ENCODE measurements around the gene PRC1.

PRC1 gene

DNA sequence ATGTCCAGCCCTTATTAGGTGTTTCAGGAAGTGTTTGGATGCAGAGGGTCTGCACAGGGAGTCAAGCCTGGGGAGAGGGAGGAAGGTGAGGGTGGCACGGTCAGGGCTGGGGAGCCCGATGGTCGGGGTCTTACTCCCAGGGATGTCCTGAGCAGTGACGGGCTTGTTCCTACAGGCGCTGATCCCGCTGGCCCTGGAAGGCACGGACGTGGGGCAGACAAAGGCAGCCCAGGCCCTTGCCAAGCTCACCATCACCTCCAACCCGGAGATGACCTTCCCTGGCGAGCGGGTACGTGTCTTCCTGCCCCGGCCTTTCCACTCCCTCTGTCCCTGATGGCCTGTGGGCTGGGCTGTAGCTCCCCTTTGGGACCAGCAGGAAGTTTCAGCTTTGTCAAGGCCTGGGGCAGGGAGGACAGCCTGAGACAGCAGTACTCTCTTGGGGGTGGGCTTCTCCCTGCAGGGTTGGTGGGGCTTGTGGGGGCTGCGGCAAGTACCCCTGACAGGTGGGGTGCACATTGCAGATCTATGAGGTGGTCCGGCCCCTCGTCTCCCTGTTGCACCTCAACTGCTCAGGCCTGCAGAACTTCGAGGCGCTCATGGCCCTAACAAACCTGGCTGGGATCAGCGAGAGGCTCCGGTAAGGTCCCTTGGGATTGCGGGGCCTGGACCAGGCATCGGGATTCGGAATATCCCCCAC lies 44.2 kb downstream of the PRC1 start:
- Histone ChIP-seq H3K36me3 (replicated peaks in 1 of 2; ENCODE audit: control insufficient read depth in 2 of 2, insufficient read depth in 2 of 2, low read length in 2 of 2) (peaks cover 56 to 83% of the 10 kb centered on the region in 2 donors), H3K27me3 (ENCODE audit: control insufficient read depth in 3 of 3, insufficient read depth in 3 of 3, low read depth in 1 of 3, low read length in 3 of 3) (no peaks in the 10 kb centered on the region), H3K4ac (ENCODE audit: low read length) (no peak overlapping the region), H2BK120ac (ENCODE audit: low read depth, low read length) (no peak overlapping the region), H2BK12ac (ENCODE audit: low read length) (peak overlapping the region; percentile 49), H3K27ac (replicated peaks; ENCODE audit: low read length) (no peak overlapping the region), H3K79me1 (ENCODE audit: low read depth, low read length) (peaks cover 4% of the 10 kb centered on the region), H4K8ac (ENCODE audit: low read depth, low read length) (no peak overlapping the region), H3K18ac (ENCODE audit: low read length) (no peak overlapping the region), H2AK5ac (ENCODE audit: low read depth, low read length) (no peak overlapping the region), H2BK5ac (ENCODE audit: low read length) (peak overlapping the region; percentile 26), H3K4me3 (ENCODE audit: low read length in 2 of 2) (no peak overlapping the region), H3K4me1 (ENCODE audit: control insufficient read depth in 2 of 2, insufficient read depth in 1 of 2, low read depth in 1 of 2, low read length in 2 of 2) (no peaks in the 10 kb centered on the region), H2AFZ (ENCODE audit: low read length) (no peak overlapping the region), H3K23ac (ENCODE audit: low read depth, low read length, poor library complexity) (no peak overlapping the region), H4K91ac (ENCODE audit: low read depth, low read length, poor library complexity) (no peak overlapping the region), H3K4me2 (ENCODE audit: insufficient read depth, low read length, poor library complexity, severe bottlenecking) (no peak overlapping the region), H3K14ac (ENCODE audit: low read length) (no peak overlapping the region), H3K9me3 (replicated peaks in 1 of 2; ENCODE audit: control insufficient read depth in 2 of 2, insufficient read depth in 1 of 2, low read depth in 1 of 2, low read length in 2 of 2) (peaks cover 0 to 1% of the 10 kb centered on the region in 2 donors), H2BK15ac (ENCODE audit: low read length) (no peak overlapping the region), H3K9ac (ENCODE audit: low read depth, low read length, poor library complexity) (peak overlapping the region; percentile 77)
- DNase-seq (ENCODE audit: low spot score): no peak
- no CpG with 5 or more reads among the region's 23 CpGs for WGBS, 2 donors (ENCODE audit: extremely low coverage in 2 of 2, insufficient read length in 2 of 2, insufficient replicate concordance in 1 of 2)

DNA sequence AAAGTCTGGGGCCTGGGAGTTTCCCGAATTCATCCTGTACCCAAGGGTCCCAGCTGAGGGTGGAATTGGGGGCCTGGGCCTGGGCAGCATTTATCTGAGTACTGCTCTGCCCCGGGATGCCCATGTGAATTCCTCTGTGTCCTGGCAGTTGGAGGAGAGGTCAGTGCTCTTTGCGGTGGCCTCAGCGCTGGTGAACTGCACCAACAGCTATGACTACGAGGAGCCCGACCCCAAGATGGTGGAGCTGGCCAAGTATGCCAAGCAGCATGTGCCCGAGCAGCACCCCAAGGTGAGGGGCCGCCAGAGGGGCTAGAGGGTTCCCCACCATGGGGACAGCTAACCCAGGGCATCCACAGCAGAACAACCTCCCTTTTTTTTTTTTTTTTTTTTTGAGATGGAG lies 45.8 kb downstream of the PRC1 start:
- H3K9me3 ChIP-seq (replicated peaks in 1 of 2; ENCODE audit: control insufficient read depth in 2 of 2, insufficient read depth in 1 of 2, low read depth in 1 of 2, low read length in 2 of 2): no peaks in the 10 kb centered on the region
- no peak overlapping the region for H2BK15ac ChIP-seq (ENCODE audit: low read length)
- DNase-seq (ENCODE audit: low spot score): no peak
- H2BK12ac ChIP-seq (ENCODE audit: low read length): no peak overlapping the region
- no peaks in the 10 kb centered on the region for H3K4me1 ChIP-seq (ENCODE audit: control insufficient read depth in 2 of 2, insufficient read depth in 1 of 2, low read depth in 1 of 2, low read length in 2 of 2)
- H3K27ac ChIP-seq (replicated peaks; ENCODE audit: low read length): no peak overlapping the region
- peaks cover 58 to 92% of the 10 kb centered on the region in 2 donors for H3K36me3 ChIP-seq (replicated peaks in 1 of 2; ENCODE audit: control insufficient read depth in 2 of 2, insufficient read depth in 2 of 2, low read length in 2 of 2)
- no peak overlapping the region for H2BK5ac ChIP-seq (ENCODE audit: low read length)
- H3K9ac ChIP-seq (ENCODE audit: low read depth, low read length, poor library complexity): no peak overlapping the region
- no peak overlapping the region for H2BK120ac ChIP-seq (ENCODE audit: low read depth, low read length)
- WGBS, 2 donors (ENCODE audit: extremely low coverage in 2 of 2, insufficient read length in 2 of 2, insufficient replicate concordance in 1 of 2): no CpG with 5 or more reads among the region's 8 CpGs
- no peak overlapping the region for H3K23ac ChIP-seq (ENCODE audit: low read depth, low read length, poor library complexity)
- no peak overlapping the region for H2AFZ ChIP-seq (ENCODE audit: low read length)
- no peak overlapping the region for H3K4me2 ChIP-seq (ENCODE audit: insufficient read depth, low read length, poor library complexity, severe bottlenecking)
- H2AK5ac ChIP-seq (ENCODE audit: low read depth, low read length): no peak overlapping the region
- H3K27me3 ChIP-seq (ENCODE audit: control insufficient read depth in 3 of 3, insufficient read depth in 3 of 3, low read depth in 1 of 3, low read length in 3 of 3): no peaks in the 10 kb centered on the region
- H3K14ac ChIP-seq (ENCODE audit: low read length): no peak overlapping the region
- H4K8ac ChIP-seq (ENCODE audit: low read depth, low read length): no peak overlapping the region
- peaks cover 4% of the 10 kb centered on the region for H3K79me1 ChIP-seq (ENCODE audit: low read depth, low read length)
- H3K4me3 ChIP-seq (ENCODE audit: low read length in 2 of 2): no peak overlapping the region
- H3K4ac ChIP-seq (ENCODE audit: low read length): no peak overlapping the region
- H3K18ac ChIP-seq (ENCODE audit: low read length): no peak overlapping the region
- no peak overlapping the region for H4K91ac ChIP-seq (ENCODE audit: low read depth, low read length, poor library complexity)

DNA sequence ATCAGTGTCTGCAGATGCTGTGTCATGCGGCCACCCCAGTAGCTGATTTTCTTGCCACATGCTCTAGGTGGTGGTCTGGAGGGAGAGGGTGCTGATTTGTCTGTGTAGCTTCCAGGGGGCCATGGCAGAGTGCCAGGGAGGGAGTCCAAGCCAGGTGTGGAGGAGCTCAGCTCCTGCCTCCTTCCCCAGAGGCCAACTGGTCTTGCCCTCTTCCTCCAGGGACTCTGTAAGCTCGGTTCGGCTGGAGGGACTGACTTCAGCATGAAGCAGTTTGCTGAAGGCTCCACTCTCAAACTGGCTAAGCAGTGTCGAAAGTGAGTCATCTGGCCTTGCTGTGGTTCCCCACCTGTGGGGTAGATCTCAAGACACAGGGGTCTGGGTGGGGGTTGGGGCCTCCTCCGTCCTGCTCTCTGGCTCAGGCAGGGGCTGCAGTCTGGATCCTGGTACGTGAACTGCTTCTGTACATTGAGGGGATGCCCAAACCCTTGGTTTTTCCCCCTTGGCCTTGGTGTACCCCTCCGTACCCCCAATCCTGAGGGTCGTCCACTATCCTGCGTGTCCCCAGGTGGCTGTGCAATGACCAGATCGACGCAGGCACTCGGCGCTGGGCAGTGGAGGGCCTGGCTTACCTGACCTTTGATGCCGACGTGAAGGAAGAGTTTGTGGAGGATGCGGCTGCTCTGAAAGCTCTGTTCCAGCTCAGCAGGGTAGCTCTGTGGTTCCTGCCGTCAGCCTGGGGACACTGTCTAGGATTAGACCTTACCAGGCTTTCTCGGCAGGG lies 46.6 kb downstream of the PRC1 start:
- H3K27me3 ChIP-seq (ENCODE audit: control insufficient read depth in 3 of 3, insufficient read depth in 3 of 3, low read depth in 1 of 3, low read length in 3 of 3): no peaks in the 10 kb centered on the region
- WGBS, 2 donors (ENCODE audit: extremely low coverage in 2 of 2, insufficient read length in 2 of 2, insufficient replicate concordance in 1 of 2): no CpG with 5 or more reads among the region's 18 CpGs
- no peak overlapping the region for H3K4me3 ChIP-seq (ENCODE audit: low read length in 2 of 2)
- no peak overlapping the region for H3K9ac ChIP-seq (ENCODE audit: low read depth, low read length, poor library complexity)
- H2BK12ac ChIP-seq (ENCODE audit: low read length): no peak overlapping the region
- H3K4ac ChIP-seq (ENCODE audit: low read length): no peak overlapping the region
- H3K36me3 ChIP-seq (replicated peaks in 1 of 2; ENCODE audit: control insufficient read depth in 2 of 2, insufficient read depth in 2 of 2, low read length in 2 of 2): peaks cover 55 to 92% of the 10 kb centered on the region in 2 donors
- no peak overlapping the region for H2BK15ac ChIP-seq (ENCODE audit: low read length)
- H2AK5ac ChIP-seq (ENCODE audit: low read depth, low read length): no peak overlapping the region
- no peak overlapping the region for H4K91ac ChIP-seq (ENCODE audit: low read depth, low read length, poor library complexity)
- H2AFZ ChIP-seq (ENCODE audit: low read length): no peak overlapping the region
- H3K14ac ChIP-seq (ENCODE audit: low read length): no peak overlapping the region
- H3K18ac ChIP-seq (ENCODE audit: low read length): no peak overlapping the region
- no peak overlapping the region for H3K27ac ChIP-seq (replicated peaks; ENCODE audit: low read length)
- H3K9me3 ChIP-seq (replicated peaks in 1 of 2; ENCODE audit: control insufficient read depth in 2 of 2, insufficient read depth in 1 of 2, low read depth in 1 of 2, low read length in 2 of 2): no peaks in the 10 kb centered on the region
- DNase-seq (ENCODE audit: low spot score): no peak
- no peak overlapping the region for H2BK120ac ChIP-seq (ENCODE audit: low read depth, low read length)
- H2BK5ac ChIP-seq (ENCODE audit: low read length): no peak overlapping the region
- peaks cover 1% of the 10 kb centered on the region for H3K79me1 ChIP-seq (ENCODE audit: low read depth, low read length)
- no peak overlapping the region for H4K8ac ChIP-seq (ENCODE audit: low read depth, low read length)
- no peak overlapping the region for H3K4me2 ChIP-seq (ENCODE audit: insufficient read depth, low read length, poor library complexity, severe bottlenecking)
- H3K23ac ChIP-seq (ENCODE audit: low read depth, low read length, poor library complexity): no peak overlapping the region
- no peaks in the 10 kb centered on the region for H3K4me1 ChIP-seq (ENCODE audit: control insufficient read depth in 2 of 2, insufficient read depth in 1 of 2, low read depth in 1 of 2, low read length in 2 of 2)

DNA sequence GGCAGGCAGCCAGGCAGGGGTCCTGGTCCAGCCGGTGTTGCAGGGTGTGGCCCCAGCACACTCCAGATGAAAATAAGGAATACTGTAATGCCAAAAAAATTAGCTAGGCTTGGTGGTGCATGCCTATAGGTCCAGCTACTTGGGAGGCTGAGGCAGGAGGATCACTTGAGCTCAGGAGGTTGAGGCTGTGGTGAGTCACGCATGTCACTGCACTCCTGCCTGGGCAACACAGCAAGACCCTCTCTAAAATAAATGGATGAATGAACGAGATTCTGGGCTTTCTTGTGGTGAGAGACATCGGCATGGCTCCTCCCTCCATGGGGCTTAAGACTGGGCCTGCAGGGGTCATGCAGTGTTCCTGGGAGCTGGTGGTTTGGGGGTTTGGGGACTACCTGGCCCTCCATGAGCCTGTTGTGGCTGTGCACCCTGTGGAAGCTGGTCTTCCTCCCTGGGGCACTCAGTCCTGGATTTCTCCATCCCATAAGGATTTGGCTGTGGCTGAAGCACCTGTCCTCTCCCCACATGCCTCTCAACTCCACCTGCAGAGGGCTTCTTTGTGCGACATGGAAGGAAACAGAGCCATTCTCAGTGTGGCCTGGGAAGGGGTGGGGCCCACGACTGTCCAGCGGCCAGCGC lies 47.3 kb downstream of the PRC1 start:
- H3K4ac ChIP-seq (ENCODE audit: low read length): no peak overlapping the region

More for the DNA sequence above, 47.3 kb downstream of the PRC1 start:
- no CpG with 5 or more reads among the region's 8 CpGs for WGBS, 2 donors (ENCODE audit: extremely low coverage in 2 of 2, insufficient read length in 2 of 2, insufficient replicate concordance in 1 of 2)
- Histone ChIP-seq H2BK15ac (ENCODE audit: low read length) (no peak overlapping the region), H3K4me3 (ENCODE audit: low read length in 2 of 2) (no peak overlapping the region), H3K23ac (ENCODE audit: low read depth, low read length, poor library complexity) (peak overlapping the region; percentile 95), H3K9ac (ENCODE audit: low read depth, low read length, poor library complexity) (no peak overlapping the region), H3K18ac (ENCODE audit: low read length) (no peak overlapping the region), H2BK12ac (ENCODE audit: low read length) (no peak overlapping the region), H3K9me3 (replicated peaks in 1 of 2; ENCODE audit: control insufficient read depth in 2 of 2, insufficient read depth in 1 of 2, low read depth in 1 of 2, low read length in 2 of 2) (no peaks in the 10 kb centered on the region), H4K8ac (ENCODE audit: low read depth, low read length) (no peak overlapping the region), H2BK5ac (ENCODE audit: low read length) (no peak overlapping the region), H3K27me3 (ENCODE audit: control insufficient read depth in 3 of 3, insufficient read depth in 3 of 3, low read depth in 1 of 3, low read length in 3 of 3) (no peaks in the 10 kb centered on the region), H2AK5ac (ENCODE audit: low read depth, low read length) (no peak overlapping the region), H3K79me1 (ENCODE audit: low read depth, low read length) (peaks cover 1% of the 10 kb centered on the region), H3K4me2 (ENCODE audit: insufficient read depth, low read length, poor library complexity, severe bottlenecking) (no peak overlapping the region), H4K91ac (ENCODE audit: low read depth, low read length, poor library complexity) (no peak overlapping the region), H2AFZ (ENCODE audit: low read length) (no peak overlapping the region), H3K4me1 (ENCODE audit: control insufficient read depth in 2 of 2, insufficient read depth in 1 of 2, low read depth in 1 of 2, low read length in 2 of 2) (no peaks in the 10 kb centered on the region), H3K36me3 (replicated peaks in 1 of 2; ENCODE audit: control insufficient read depth in 2 of 2, insufficient read depth in 2 of 2, low read length in 2 of 2) (peaks cover 58 to 92% of the 10 kb centered on the region in 2 donors), H3K27ac (replicated peaks; ENCODE audit: low read length) (no peak overlapping the region), H2BK120ac (ENCODE audit: low read depth, low read length) (no peak overlapping the region), H3K14ac (ENCODE audit: low read length) (no peak overlapping the region)
- DNase-seq (ENCODE audit: low spot score): no peak

Data from neuronal stem cell (in vitro differentiated cells).